ENCODE results near the gene BMPR2.

BMPR2 gene

GRCh38 chr2:202604699-202605098 is 228.6 kb downstream of the BMPR2 start:
- no peak for DNase-seq (ENCODE audit: low read depth in 2 of 2)

GRCh38 chr2:202605174-202605573 is 229.0 kb downstream of the BMPR2 start:
- no peak for DNase-seq (ENCODE audit: low read depth in 2 of 2)

GRCh38 chr2:202608142-202608852 is 232.2 kb downstream of the BMPR2 start:
- DNase-seq (ENCODE audit: low read depth in 2 of 2) = no peak

- DNase-seq (ENCODE audit: low read depth in 2 of 2) = no peak
Measured at GRCh38 chr2:202609381-202610145, 233.4 kb downstream of the BMPR2 start.

GRCh38 chr2:202610380-202610779 is 234.3 kb downstream of the BMPR2 start:
- DNase-seq (ENCODE audit: low read depth in 2 of 2) = no peak

- no peak for DNase-seq (ENCODE audit: low read depth in 2 of 2)
Measured at GRCh38 chr2:202612145-202612544, 236.0 kb downstream of the BMPR2 start.

GRCh38 chr2:202613479-202613878 is 237.4 kb downstream of the BMPR2 start:
- no peak for DNase-seq (ENCODE audit: low read depth in 2 of 2)
